HUES64 (cell line): ENCODE results near the gene TRPM3.
A peak's percentile ranks its signal among the peaks of the same experiment; 100 is the strongest.

Source experiments
- H3K27ac ChIP-seq: 2 replicates; pipeline ENCODE4 v1.7.0; 2013; ENCODE audit warnings: low read depth, low read length, inconsistent platforms
- H3K27me3 ChIP-seq: 2 replicates; pipeline ENCODE4 v1.6.1; 2013; ENCODE audit warnings: mild to moderate bottlenecking, low read length; ENCODE audit not compliant: insufficient read depth
- H3K36me3 ChIP-seq: 2 replicates; pipeline ENCODE4 v1.6.1; 2013; ENCODE audit warnings: mild to moderate bottlenecking, low read length; ENCODE audit not compliant: insufficient read depth
- H3K4me1 ChIP-seq: 2 replicates; pipeline ENCODE4 v1.6.1; 2013; ENCODE audit warnings: mild to moderate bottlenecking, low read length, moderate library complexity; ENCODE audit not compliant: insufficient read depth
- H3K4me3 ChIP-seq: 2 replicates; pipeline ENCODE4 v1.5.1; 2013; ENCODE audit warnings: mild to moderate bottlenecking, low read length, moderate library complexity
- H3K9ac ChIP-seq: 2 replicates; pipeline ENCODE4 v1.6.1; 2013; ENCODE audit warnings: mild to moderate bottlenecking, low read depth, low read length
- H3K9me3 ChIP-seq: 2 replicates; pipeline ENCODE4 v1.6.1; 2013; ENCODE audit warnings: low read depth, low read length; ENCODE audit not compliant: insufficient read depth
- WGBS: fragments of 150-250, 120-280 bp; methylation state at CpG from one replicate; pipeline ENCODE4 v1.1.7; 2013; ENCODE audit warnings: missing lambda C conversion rate; 5-methylcytosine and 5-hydroxymethylcytosine counted together

The TRPM3 gene

DNA sequence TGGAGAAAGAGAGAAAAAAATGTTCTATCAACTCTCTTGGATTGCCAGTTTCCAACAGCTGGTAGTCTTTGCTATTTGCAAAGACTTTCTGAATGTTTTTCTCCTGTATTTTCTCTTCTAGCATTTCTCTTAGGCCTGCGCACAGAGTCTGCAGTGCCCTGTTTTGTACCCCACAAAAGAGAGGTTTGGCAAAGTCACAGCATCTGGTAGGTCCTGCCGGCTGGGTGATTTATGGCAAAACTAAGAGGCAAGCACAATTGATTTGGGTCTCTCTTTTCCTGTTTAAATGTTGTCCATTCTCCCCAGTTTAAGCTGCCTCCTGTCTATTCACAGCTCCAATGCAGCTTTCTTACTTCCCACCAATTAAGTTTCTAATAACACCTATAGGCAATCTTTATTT is 193.9 kb downstream of the TRPM3 start:
- Histone ChIP-seq H3K4me1 (peaks cover 11% of the 10 kb centered on the region), H3K9ac (no peak overlapping the region), H3K4me3 (no peak overlapping the region), H3K9me3 (no peaks in the 10 kb centered on the region), H3K27ac (no peak overlapping the region), H3K27me3 (no peaks in the 10 kb centered on the region), H3K36me3 (no peaks in the 10 kb centered on the region)
- 93% methylated on average over 2 of the region's 2 CpGs for WGBS

DNA sequence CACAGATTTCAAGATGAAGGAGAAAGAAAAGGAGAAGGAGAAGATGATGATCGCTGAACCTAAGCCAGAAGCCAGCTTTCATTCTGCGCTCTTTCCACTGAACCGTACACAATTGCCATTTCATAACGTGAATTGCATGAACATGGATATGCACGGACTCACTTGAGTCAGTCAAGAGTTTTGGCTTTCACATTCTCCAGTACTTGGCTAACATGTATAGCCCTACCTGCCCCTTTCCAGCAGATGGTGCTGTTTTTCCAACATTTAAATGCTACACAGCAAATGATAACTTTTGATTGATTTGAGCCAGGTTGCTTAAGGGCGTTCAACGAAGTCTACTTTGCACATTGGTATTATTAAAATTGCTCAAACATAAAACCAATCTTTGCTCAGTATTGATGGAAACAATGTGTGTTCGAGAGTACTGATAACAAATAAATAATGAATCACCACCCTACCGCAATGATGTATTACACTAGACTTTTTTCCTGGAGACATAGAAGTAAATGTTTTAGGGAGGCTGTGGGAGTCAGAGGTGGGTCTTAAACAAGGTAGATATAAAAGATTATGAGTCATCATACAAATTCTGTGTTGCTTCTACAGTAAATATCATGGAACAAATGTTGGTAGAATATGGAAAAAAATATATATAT is 196.4 kb downstream of the TRPM3 start:
- Histone ChIP-seq H3K4me1 (peaks cover 6% of the 10 kb centered on the region; the same call in 1 of the 2 replicates), H3K9me3 (no peaks in the 10 kb centered on the region), H3K36me3 (no peaks in the 10 kb centered on the region), H3K27ac (no peak overlapping the region), H3K4me3 (no peak overlapping the region), H3K27me3 (no peaks in the 10 kb centered on the region), H3K9ac (no peak overlapping the region)
- WGBS = 49% methylated on average over 6 of the region's 9 CpGs

DNA sequence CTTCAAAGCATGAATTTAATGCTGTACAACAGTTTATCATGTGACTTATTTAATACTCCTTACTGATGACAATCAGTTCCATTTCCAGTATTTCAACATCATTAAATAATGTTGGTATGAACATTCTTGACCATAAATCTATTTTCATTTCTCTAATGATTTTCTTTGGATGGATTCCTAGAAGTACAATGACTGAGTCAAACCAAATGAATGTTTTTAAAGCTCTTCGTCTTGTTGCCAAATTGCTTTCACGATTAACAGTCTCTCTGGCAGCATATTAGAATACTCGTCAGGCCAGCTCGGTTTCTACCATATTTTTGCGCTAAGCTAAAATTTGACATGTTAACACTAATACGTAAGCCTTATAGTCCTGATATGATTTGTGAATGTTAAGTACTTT is 197.0 kb downstream of the TRPM3 start:
- no peaks in the 10 kb centered on the region for H3K36me3 ChIP-seq
- WGBS = 96% methylated on average over 5 of the region's 6 CpGs
- H3K27ac ChIP-seq = no peak overlapping the region
- H3K27me3 ChIP-seq = no peaks in the 10 kb centered on the region
- no peak overlapping the region for H3K4me3 ChIP-seq
- H3K9me3 ChIP-seq = no peaks in the 10 kb centered on the region
- H3K9ac ChIP-seq = no peak overlapping the region
- peaks cover 6% of the 10 kb centered on the region; the same call in 1 of the 2 replicates for H3K4me1 ChIP-seq

DNA sequence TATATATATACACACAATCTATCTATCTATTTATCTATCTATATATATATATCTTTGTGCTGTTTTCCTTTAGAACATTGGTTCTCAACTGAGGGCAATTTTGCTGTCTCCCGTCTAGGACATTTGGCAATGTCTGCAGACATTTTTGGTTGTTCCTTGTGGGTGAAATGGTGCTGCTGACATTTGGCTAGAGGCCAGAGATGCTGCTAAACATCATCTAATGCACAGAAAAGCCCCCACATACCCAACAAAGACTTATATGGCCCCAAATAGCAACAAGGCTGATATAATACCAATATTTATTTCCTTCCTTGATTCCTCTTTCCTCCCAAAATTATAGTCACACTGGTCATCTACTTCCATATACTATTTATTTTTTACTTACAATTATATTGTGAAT is 197.5 kb downstream of the TRPM3 start:
- no peak overlapping the region for H3K9ac ChIP-seq
- peaks cover 6% of the 10 kb centered on the region; the same call in 1 of the 2 replicates for H3K4me1 ChIP-seq
- no peaks in the 10 kb centered on the region for H3K9me3 ChIP-seq
- WGBS = 95% methylated on average over 1 of the region's 1 CpG
- no peaks in the 10 kb centered on the region for H3K36me3 ChIP-seq
- H3K4me3 ChIP-seq = no peak overlapping the region
- H3K27me3 ChIP-seq = no peaks in the 10 kb centered on the region
- no peak overlapping the region for H3K27ac ChIP-seq

DNA sequence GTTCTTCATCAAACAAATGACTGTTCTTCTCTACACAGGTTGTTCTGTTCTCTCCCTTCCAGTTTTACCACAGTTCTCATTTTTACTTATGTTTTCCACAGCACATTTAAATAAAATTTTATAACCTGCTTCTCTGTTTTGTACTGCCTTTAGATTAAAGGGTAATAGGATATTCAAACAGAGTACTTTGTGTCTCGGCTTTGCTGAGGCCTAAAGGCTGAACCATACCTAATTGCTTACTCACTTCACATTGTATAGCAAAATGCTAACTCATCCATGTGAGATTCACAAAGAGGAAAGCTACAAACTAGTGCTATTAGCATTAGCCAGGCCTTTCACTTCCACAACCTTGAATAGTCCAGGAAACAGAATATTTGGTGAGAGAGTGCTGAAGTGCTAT is 200.3 kb downstream of the TRPM3 start:
- no peaks in the 10 kb centered on the region; the same call in 1 of the 2 replicates for H3K9me3 ChIP-seq
- peaks cover 6% of the 10 kb centered on the region; the same call in 1 of the 2 replicates for H3K4me1 ChIP-seq
- H3K36me3 ChIP-seq = no peaks in the 10 kb centered on the region
- H3K27me3 ChIP-seq = no peaks in the 10 kb centered on the region
- 79% methylated on average over 1 of the region's 1 CpG for WGBS
- no peak overlapping the region for H3K4me3 ChIP-seq
- H3K9ac ChIP-seq = peak overlapping the region; percentile 0; the same call in 1 of the 2 replicates
- peak overlapping the region; percentile 19; the same call in 1 of the 2 replicates for H3K27ac ChIP-seq

DNA sequence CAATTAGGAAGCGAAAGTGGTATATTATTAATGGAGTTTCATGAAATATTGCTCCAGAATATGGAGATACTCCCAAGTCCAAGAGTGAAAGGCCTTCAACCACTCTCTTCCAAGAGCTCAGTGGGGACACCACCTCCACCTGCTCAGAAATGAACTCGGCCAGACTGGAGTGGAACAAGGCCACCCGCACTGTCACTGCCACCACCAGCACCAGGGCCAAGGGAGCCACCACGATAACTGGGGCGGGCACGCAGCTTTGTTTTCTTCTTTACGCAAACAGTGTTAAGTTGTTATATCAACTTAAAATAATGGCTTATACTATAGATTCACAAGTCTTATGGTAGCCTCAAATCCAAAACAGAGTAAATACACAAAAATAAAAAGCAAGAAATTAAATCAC is 204.1 kb downstream of the TRPM3 start:
- Histone ChIP-seq H3K27ac (no peak overlapping the region), H3K27me3 (no peaks in the 10 kb centered on the region), H3K36me3 (no peaks in the 10 kb centered on the region), H3K4me1 (peaks cover 6% of the 10 kb centered on the region; the same call in 1 of the 2 replicates), H3K4me3 (no peak overlapping the region), H3K9ac (no peak overlapping the region), H3K9me3 (no peaks in the 10 kb centered on the region; the same call in 1 of the 2 replicates)
- WGBS = 95% methylated on average over 6 of the region's 7 CpGs

DNA sequence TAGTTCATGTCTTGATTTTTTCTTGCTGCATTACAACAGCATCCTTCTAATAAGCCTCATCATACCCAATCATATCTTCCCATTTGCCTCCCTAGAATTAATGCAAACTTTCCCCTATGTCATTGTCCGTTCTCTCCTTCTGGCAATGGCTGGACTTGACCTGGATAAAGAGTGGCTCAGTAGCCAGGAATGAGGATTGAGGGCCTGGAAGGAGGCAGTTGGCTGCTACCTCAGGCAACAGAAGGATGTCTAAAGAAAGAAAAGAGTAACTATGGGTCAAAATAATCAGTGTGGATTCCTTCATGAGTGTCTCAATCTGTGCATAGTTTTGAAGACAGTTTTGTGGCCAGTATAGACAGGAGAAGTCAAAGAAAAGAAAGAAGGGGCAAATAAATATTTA is 209.6 kb downstream of the TRPM3 start:
- no peaks in the 10 kb centered on the region for H3K36me3 ChIP-seq
- H3K4me1 ChIP-seq = no peaks in the 10 kb centered on the region
- H3K27me3 ChIP-seq = no peaks in the 10 kb centered on the region
- H3K27ac ChIP-seq = no peak overlapping the region
- WGBS = 83% methylated on average over 1 of the region's 1 CpG
- no peak overlapping the region for H3K4me3 ChIP-seq
- H3K9ac ChIP-seq = no peak overlapping the region
- H3K9me3 ChIP-seq = no peaks in the 10 kb centered on the region

DNA sequence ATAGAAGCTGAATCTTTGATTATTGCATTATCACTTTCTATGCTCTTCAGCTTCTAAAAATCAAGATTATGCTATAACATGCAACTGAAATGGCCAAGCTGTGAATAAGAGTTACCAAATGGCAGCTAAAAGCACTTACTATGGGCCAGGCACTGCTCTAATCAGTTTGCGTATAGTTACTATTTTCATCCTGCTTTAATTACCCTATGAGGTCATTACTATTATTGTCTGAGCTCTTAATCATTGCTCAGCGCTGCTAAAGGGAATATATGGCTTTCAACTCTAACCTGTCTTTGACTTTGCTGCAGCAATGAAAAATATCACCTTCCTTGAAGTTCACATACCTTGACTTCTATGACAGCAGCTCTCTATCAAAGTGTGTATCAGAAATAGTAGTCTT is 210.8 kb downstream of the TRPM3 start:
- no peaks in the 10 kb centered on the region for H3K36me3 ChIP-seq
- no peaks in the 10 kb centered on the region for H3K9me3 ChIP-seq
- no peak overlapping the region for H3K27ac ChIP-seq
- H3K9ac ChIP-seq = no peak overlapping the region
- H3K4me3 ChIP-seq = no peak overlapping the region
- H3K4me1 ChIP-seq = no peaks in the 10 kb centered on the region
- 97% methylated on average over 2 of the region's 2 CpGs for WGBS
- no peaks in the 10 kb centered on the region for H3K27me3 ChIP-seq

DNA sequence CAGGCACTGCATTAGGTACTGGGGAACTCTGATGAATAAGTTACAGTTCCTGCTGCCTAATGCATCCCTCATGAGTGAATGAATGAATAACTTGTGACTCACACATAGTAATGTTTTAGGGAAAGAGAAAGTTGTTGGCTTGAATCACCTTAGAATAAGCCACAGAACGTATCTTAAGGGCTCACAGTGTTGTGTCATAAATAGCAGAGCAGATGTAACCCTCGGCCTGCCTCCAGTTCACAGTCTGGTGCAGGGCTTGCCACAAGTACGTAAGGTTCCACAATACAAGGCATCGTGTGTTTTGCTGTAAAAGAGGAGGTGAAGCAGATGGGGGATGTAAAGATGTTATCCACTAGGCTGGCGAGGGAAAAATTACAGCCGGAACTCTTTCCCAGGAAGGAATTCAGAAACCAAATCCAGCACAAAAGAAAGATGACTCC is 218.7 kb downstream of the TRPM3 start:
- whole genome bisulfite sequencing = 88% methylated on average over 6 of the region's 6 CpGs

DNA sequence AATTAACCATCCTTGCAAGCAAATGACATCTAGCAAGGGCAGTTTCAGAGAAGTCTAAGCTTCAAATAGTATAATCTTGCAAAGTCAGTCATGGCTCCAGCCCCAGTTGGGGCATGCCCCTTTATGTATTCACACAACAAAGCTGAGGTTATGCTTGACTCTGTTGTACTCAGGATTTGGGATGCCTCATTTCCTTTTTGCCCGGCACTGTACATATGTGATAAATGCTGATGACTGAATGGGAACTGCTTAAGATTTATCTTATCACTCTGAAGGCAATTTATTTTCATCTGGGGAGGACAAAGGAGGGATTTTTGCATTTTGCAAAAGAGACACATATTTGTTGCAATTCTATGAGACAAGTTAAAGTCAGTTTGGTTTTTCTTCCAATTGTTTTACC is 219.2 kb downstream of the TRPM3 start:
- WGBS = 80% methylated on average over 1 of the region's 1 CpG
- Histone ChIP-seq H3K9me3 (no peaks in the 10 kb centered on the region), H3K36me3 (no peaks in the 10 kb centered on the region), H3K27me3 (no peaks in the 10 kb centered on the region), H3K4me3 (no peak overlapping the region), H3K9ac (no peak overlapping the region), H3K27ac (no peak overlapping the region), H3K4me1 (peaks cover 12% of the 10 kb centered on the region)

More for the DNA sequence above, 218.7 kb downstream of the TRPM3 start:
- Histone ChIP-seq H3K4me3 (no peak overlapping the region), H3K4me1 (peaks cover 12% of the 10 kb centered on the region), H3K9me3 (no peaks in the 10 kb centered on the region), H3K27ac (no peak overlapping the region), H3K9ac (no peak overlapping the region), H3K36me3 (no peaks in the 10 kb centered on the region), H3K27me3 (no peaks in the 10 kb centered on the region)

DNA sequence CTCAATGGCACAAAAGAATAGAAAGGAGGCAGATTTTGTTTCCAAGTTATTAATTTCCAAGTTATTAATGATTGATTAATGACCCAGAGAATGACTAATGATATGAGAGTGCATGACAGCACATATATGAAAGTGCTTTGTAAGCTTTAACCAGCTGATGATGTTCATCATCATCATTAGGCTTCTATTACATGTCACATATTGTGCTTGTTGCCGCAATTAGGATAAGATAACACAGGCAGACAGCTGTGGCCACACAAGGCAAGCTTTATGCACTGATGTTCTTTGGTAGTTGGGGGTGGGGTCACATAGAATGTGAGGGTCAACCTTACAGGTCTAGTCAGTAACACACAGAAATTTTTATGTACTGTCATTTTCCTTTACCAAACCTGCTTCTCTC is 219.7 kb downstream of the TRPM3 start:
- Histone ChIP-seq H3K9me3 (no peaks in the 10 kb centered on the region), H3K36me3 (no peaks in the 10 kb centered on the region), H3K27ac (no peak overlapping the region), H3K9ac (no peak overlapping the region), H3K4me3 (no peak overlapping the region), H3K27me3 (no peaks in the 10 kb centered on the region), H3K4me1 (peaks cover 12% of the 10 kb centered on the region)
- 92% methylated on average over 1 of the region's 1 CpG for WGBS

DNA sequence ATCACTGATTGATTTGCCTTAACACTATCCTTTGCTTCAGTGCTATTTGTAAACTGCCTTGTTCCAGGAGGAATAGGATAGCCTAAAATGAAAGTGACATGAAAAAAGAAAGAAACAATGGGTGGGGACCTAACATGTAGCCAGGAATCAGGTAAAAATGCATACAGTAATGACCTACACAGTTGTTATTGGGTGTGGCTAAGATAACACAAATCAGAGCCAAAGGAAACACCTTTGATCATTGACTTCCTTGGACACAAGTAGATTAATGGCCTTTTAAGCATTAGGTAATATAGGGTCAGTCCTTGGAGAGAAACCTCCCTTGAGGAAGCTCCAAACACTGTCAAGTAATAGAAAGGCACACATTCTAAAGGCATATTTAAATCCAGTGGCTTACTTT is 220.4 kb downstream of the TRPM3 start:
- no peak overlapping the region for H3K9ac ChIP-seq
- H3K36me3 ChIP-seq = no peaks in the 10 kb centered on the region
- no peaks in the 10 kb centered on the region for H3K9me3 ChIP-seq
- no peak overlapping the region for H3K27ac ChIP-seq
- no peaks in the 10 kb centered on the region for H3K27me3 ChIP-seq
- peaks cover 12% of the 10 kb centered on the region for H3K4me1 ChIP-seq
- no peak overlapping the region for H3K4me3 ChIP-seq
